ENCODE data around the gene PET117.

GRCh38 chr20:18092890-18093289 is 44.8 kb upstream of the PET117 start:
- TF ChIP-seq EZH2 (IDR thresholded peaks at IDR 0.05), result no peak
- no peak for TF ChIP-seq POLR2AphosphoS5 (IDR thresholded peaks at IDR 0.05; ENCODE audit: borderline replicate concordance, low read depth, low read length)
- TF ChIP-seq FOXP2 (optimal IDR thresholded peaks at IDR 0.05; ENCODE audit: control extremely low read depth, extremely low read length, insufficient read depth), result no peak
